RWPE2 (cell line): ENCODE results near the gene PPIG.

Experiments used
- ATAC-seq: fragments of 200-7000 bp; cut with Tn5 transposase; 3 replicates; pipeline ENCODE4 v1.9.1; 2021; ENCODE audit warnings: low read depth
- DNase-seq: peaks from one replicate; pipeline ENCODE4 v3.0.0-alpha.2; 2020; ENCODE audit warnings: low spot score
- H3K27ac ChIP-seq: fragments of 450-650 bp; 2 replicates; pipeline ENCODE4 v1.5.1; 2017; ENCODE audit warnings: mild to moderate bottlenecking; ENCODE audit not compliant: poor library complexity, severe bottlenecking
- H3K27me3 ChIP-seq: fragments of 250-450 bp; sonication (Bioruptor Pico); 2 replicates; pipeline ENCODE4 v1.5.1; 2021; ENCODE audit warnings: mild to moderate bottlenecking, moderate library complexity; ENCODE audit not compliant: insufficient read depth, poor library complexity, severe bottlenecking
- H3K36me3 ChIP-seq: fragments of 250-450 bp; sonication (Bioruptor Pico); 2 replicates; pipeline ENCODE4 v1.5.1; 2020; ENCODE audit warnings: low read depth, mild to moderate bottlenecking, moderate library complexity
- H3K4me1 ChIP-seq: fragments of 250-450 bp; sonication (Bioruptor Pico); 2 replicates; pipeline ENCODE4 v1.5.1; 2021; ENCODE audit warnings: mild to moderate bottlenecking, moderate library complexity; ENCODE audit not compliant: insufficient read depth, poor library complexity, severe bottlenecking
- H3K4me3 ChIP-seq: fragments of 250-450 bp; sonication (Bioruptor Pico); 2 replicates; pipeline ENCODE4 v1.5.1; 2021; ENCODE audit warnings: mild to moderate bottlenecking, moderate library complexity; ENCODE audit not compliant: severe bottlenecking
- H3K9me3 ChIP-seq: fragments of 250-450 bp; sonication (Bioruptor Pico); 2 replicates; pipeline ENCODE4 v1.5.1; 2021; ENCODE audit warnings: mild to moderate bottlenecking, moderate library complexity; ENCODE audit not compliant: severe bottlenecking
- TF ChIP-seq, protein P1 (sequence below): fragments of 450-650 bp; IDR thresholded peaks from one replicate; pipeline ENCODE4 v1.5.1; 2017; ENCODE audit warnings: mild to moderate bottlenecking, moderate library complexity; ENCODE audit not compliant: poor library complexity, severe bottlenecking

The PPIG gene

GRCh38 chr2:169661265-169661664 lies 77.1 kb downstream of the PPIG start:
- no peak overlapping the region for H3K27ac ChIP-seq
- ATAC-seq (no peak), DNase-seq (no peak)
- H3K4me1 ChIP-seq, result no peaks in the 10 kb centered on the region
- H3K27me3 ChIP-seq, result no peaks in the 10 kb centered on the region
- H3K9me3 ChIP-seq, result no peaks in the 10 kb centered on the region
- no peaks in the 10 kb centered on the region for H3K36me3 ChIP-seq
- TF ChIP-seq, protein P1, sequence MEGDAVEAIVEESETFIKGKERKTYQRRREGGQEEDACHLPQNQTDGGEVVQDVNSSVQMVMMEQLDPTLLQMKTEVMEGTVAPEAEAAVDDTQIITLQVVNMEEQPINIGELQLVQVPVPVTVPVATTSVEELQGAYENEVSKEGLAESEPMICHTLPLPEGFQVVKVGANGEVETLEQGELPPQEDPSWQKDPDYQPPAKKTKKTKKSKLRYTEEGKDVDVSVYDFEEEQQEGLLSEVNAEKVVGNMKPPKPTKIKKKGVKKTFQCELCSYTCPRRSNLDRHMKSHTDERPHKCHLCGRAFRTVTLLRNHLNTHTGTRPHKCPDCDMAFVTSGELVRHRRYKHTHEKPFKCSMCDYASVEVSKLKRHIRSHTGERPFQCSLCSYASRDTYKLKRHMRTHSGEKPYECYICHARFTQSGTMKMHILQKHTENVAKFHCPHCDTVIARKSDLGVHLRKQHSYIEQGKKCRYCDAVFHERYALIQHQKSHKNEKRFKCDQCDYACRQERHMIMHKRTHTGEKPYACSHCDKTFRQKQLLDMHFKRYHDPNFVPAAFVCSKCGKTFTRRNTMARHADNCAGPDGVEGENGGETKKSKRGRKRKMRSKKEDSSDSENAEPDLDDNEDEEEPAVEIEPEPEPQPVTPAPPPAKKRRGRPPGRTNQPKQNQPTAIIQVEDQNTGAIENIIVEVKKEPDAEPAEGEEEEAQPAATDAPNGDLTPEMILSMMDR, result no peak
- H3K4me3 ChIP-seq, result no peak overlapping the region

GRCh38 chr2:169662744-169663143 lies 78.6 kb downstream of the PPIG start:
- no peak overlapping the region for H3K27ac ChIP-seq
- TF ChIP-seq, protein P1, result no peak
- no peaks in the 10 kb centered on the region for H3K9me3 ChIP-seq
- no peak for DNase-seq
- no peak overlapping the region for H3K4me3 ChIP-seq
- no peaks in the 10 kb centered on the region for H3K4me1 ChIP-seq
- H3K36me3 ChIP-seq, result no peaks in the 10 kb centered on the region
- no peak for ATAC-seq
- H3K27me3 ChIP-seq, result no peaks in the 10 kb centered on the region

DNA sequence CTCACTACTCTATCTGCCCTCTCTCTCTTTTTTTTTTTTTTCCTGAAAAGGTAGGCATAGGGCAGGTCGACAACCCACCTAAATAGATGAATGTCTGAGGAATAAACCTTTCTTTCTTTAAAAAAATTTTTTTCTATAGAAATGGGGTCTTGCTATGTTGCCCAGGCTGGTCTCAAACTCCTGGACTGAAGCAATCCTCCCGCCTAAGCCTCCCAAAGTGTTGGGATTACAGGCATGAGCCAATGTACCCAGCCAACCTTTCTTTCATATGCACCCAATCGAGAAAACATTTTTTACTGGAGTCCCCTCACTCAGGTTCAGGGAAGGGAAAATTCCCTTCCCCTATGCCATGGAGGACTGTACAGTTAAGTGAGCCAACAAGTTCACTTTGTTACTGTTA lies 79.1 kb downstream of the PPIG start:
- Histone ChIP-seq H3K27ac (no peak overlapping the region), H3K36me3 (no peaks in the 10 kb centered on the region), H3K27me3 (no peaks in the 10 kb centered on the region), H3K9me3 (no peaks in the 10 kb centered on the region), H3K4me3 (no peak overlapping the region), H3K4me1 (no peaks in the 10 kb centered on the region)
- DNase-seq (no peak), ATAC-seq (no peak)
- TF ChIP-seq, protein P1, result no peak

- Histone ChIP-seq H3K27ac (no peak overlapping the region), H3K4me3 (no peak overlapping the region), H3K27me3 (no peaks in the 10 kb centered on the region), H3K9me3 (no peaks in the 10 kb centered on the region), H3K4me1 (no peaks in the 10 kb centered on the region), H3K36me3 (no peaks in the 10 kb centered on the region)
- no peak; the same call in 2 of the 3 replicates for ATAC-seq
- TF ChIP-seq, protein P1, result no peak
- DNase-seq, result no peak
These were observed 80.4 kb downstream of the PPIG start for GRCh38 chr2:169664600-169664977.

DNA sequence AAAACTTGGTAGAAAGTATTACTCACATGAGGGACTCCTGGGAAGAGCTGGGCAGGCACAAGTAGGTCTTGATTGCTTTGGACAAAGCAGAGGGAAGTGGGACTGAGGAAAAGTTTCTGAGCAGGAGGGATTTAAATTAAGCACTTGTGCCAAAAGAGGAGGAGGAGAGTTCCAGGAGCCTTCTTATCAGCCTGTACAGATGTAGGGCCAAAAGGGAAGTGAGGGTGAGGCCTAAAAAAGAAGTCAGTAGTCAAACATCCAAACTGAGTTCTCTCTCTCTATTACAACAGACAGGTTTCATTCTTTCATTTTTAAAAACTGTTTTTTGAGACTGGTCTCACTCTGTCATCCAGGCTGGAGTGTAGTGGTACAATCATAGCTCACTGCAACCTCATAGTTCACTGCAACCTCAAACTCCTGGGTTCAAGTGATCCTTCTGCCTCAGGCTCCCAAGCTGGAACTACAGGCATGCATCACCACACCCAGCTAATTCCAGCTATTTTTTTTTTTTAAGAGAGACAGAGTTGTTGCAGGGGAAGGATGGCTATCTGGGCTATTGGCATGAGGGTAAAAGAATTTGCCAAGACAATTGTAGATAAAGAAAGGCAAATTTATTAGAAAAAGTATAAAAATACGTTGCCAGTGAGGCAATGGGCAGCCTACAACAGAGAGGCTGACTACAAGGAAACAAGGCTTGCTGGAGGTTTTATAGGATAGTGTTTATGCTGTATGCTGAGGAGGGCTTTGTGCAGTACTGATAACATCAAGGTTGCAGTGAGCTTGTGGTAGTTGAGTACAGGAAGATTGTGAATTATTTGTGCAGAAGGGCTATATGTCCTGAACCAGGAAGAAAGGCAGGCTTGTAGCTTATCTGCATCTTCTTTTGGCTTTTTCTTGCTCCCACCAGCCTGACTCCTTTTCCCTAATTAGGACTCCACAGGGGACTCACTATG lies 81.1 kb downstream of the PPIG start:
- no peaks in the 10 kb centered on the region for H3K36me3 ChIP-seq
- H3K4me1 ChIP-seq, result no peaks in the 10 kb centered on the region
- H3K27ac ChIP-seq, result no peak overlapping the region
- DNase-seq (no peak), ATAC-seq (no peak)
- no peaks in the 10 kb centered on the region for H3K9me3 ChIP-seq
- no peak overlapping the region for H3K4me3 ChIP-seq
- TF ChIP-seq, protein P1, result no peak
- H3K27me3 ChIP-seq, result no peaks in the 10 kb centered on the region
